ENCODE data around the gene CFHR2. TPM values are rescaled to one million over a fixed set of nuclear protein-coding genes. Genes with fewer than 3 reads are reported as not detected.

CFHR2 gene
- total and polyA plus RNA-seq, 2 of the 8 experiments (the other 6 are each of a cell fraction or from before 2014, with no cell fraction given) = not detected

GRCh38 chr1:196993916-196994315 is 50.4 kb downstream of the CFHR2 start:
- POLR2A ChIA-PET (ENCODE audit: partially characterized antibody) = no interaction called here
- CTCF ChIA-PET (ENCODE audit: partially characterized antibody) = interaction anchor here (0.7 kb wide), 1 partner anchor 31 kb away, joined by 3 read pairs; no protein-coding TSS in a partner anchor
- Histone ChIP-seq H2BK20ac (ENCODE audit: low read length) (no peak overlapping the region), H3K18ac (ENCODE audit: extremely low read depth, low read length) (no peak overlapping the region), H3K27ac (ENCODE audit: low read depth, low read length) (no peak overlapping the region), H3K23me2 (ENCODE audit: low read depth, low read length) (no peaks in the 10 kb centered on the region; the same call in 1 of the 2 replicates), H3K79me1 (ENCODE audit: low read depth, low read length) (no peaks in the 10 kb centered on the region), H3K79me2 (ENCODE audit: control insufficient read depth in 1 of 2, insufficient read depth in 2 of 2, low read length in 2 of 2) (no peaks in the 10 kb centered on the region), H2BK15ac (ENCODE audit: low read length) (no peak overlapping the region), H3K23ac (ENCODE audit: insufficient read length) (no peak overlapping the region), H3K4me3 (ENCODE audit: extremely low read depth in 1 of 4, insufficient read depth in 2 of 4, low read depth in 3 of 4, low read length in 4 of 4) (no peak overlapping the region), H2BK5ac (ENCODE audit: low read depth, low read length) (no peak overlapping the region), H3K27me3 (replicated peaks in 1 of 4; ENCODE audit: control insufficient read depth in 3 of 4, extremely low read depth in 1 of 4, insufficient read depth in 3 of 4, low read length in 3 of 4) (no peaks in the 10 kb centered on the region), H3K14ac (ENCODE audit: insufficient read length) (no peak overlapping the region), H2AFZ (ENCODE audit: low read length) (no peak overlapping the region), H3K4me1 (replicated peaks in 1 of 4; ENCODE audit: control insufficient read depth in 3 of 4, insufficient read depth in 4 of 4, low read length in 3 of 4) (peaks cover 0 to 8% (median 2%) of the 10 kb centered on the region in 4 experiments; a peak in 3 of 7 replicates), H3K9me3 (ENCODE audit: insufficient read depth in 2 of 2, low read depth in 1 of 2, low read length in 1 of 2) (no peaks in the 10 kb centered on the region), H3K36me3 (ENCODE audit: control insufficient read depth in 2 of 4, insufficient read depth in 4 of 4, low read length in 3 of 4) (no peaks in the 10 kb centered on the region), H3K56ac (replicated peaks; ENCODE audit: insufficient read length, low read depth, low read length) (no peak overlapping the region), H4K91ac (replicated peaks; ENCODE audit: insufficient read length, low read length) (no peak overlapping the region), H2BK12ac (ENCODE audit: low read depth, low read length) (no peak overlapping the region), H4K5ac (ENCODE audit: insufficient read length, low read depth, low read length) (no peak overlapping the region), H4K8ac (ENCODE audit: extremely low read depth, insufficient read depth, low read length) (no peak overlapping the region), H3K9ac (replicated peaks in 1 of 4; ENCODE audit: extremely low read depth in 1 of 4, low read depth in 3 of 4, low read length in 3 of 4) (no peak overlapping the region), H2BK120ac (replicated peaks; ENCODE audit: low read depth, low read length) (no peak overlapping the region), H2AK5ac (ENCODE audit: low read depth, low read length) (no peak overlapping the region), H3K4ac (replicated peaks; ENCODE audit: insufficient read length, low read depth, low read length) (no peak overlapping the region), H4K20me1 (replicated peaks in 1 of 2; ENCODE audit: control insufficient read depth in 1 of 2, insufficient read depth in 2 of 2, low read length in 2 of 2) (no peaks in the 10 kb centered on the region), H3K4me2 (ENCODE audit: insufficient read depth in 1 of 2, low read depth in 2 of 2, low read length in 2 of 2) (no peak overlapping the region)
- FAIRE-seq = no peak
- WGBS, 2 experiments (ENCODE audit: extremely low coverage in 1 of 2, insufficient coverage in 1 of 2, insufficient read length in 1 of 2, insufficient replicate concordance in 2 of 2, low coverage in 1 of 2, low lambda C conversion rate in 2 of 2, missing lambda C conversion rate in 1 of 2) = 88% methylated on average over 2 of the region's 2 CpGs; no CpG with 5 or more reads in 1 of the 2 experiments
- DNase-seq (ENCODE audit: low read depth in 1 of 2, low spot score in 2 of 2) = no peak
- no peak for TF ChIP-seq RBBP5 (IDR thresholded peaks at IDR 0.05; ENCODE audit: borderline replicate concordance, low read depth, low read length)
- TF ChIP-seq SP4 (IDR thresholded peaks at IDR 0.05; ENCODE audit: low read length) = no peak
- no peak for TF ChIP-seq TBP (IDR thresholded peaks at IDR 0.05; ENCODE audit: low read depth, low read length)
- no peak for TF ChIP-seq BACH1 (IDR thresholded peaks at IDR 0.05; ENCODE audit: low read length)
- no peak for TF ChIP-seq KDM1A (IDR thresholded peaks at IDR 0.05; ENCODE audit: borderline replicate concordance, low read length)
- TF ChIP-seq HDAC2 (IDR thresholded peaks at IDR 0.05; ENCODE audit: borderline replicate concordance in 1 of 2, low read depth in 2 of 2, low read length in 2 of 2) = no peak
- TF ChIP-seq SRF (IDR thresholded peaks at IDR 0.05; ENCODE audit: low read depth, low read length) = no peak
- TF ChIP-seq SIN3A (conservative IDR thresholded peaks at IDR 0.05 in 1 of 2, IDR thresholded peaks at IDR 0.05 in 1 of 2; ENCODE audit: low read depth in 1 of 2, low read length in 2 of 2) = no peak
- TF ChIP-seq JUN (IDR thresholded peaks at IDR 0.05; ENCODE audit: low read depth, low read length) = no peak
- TF ChIP-seq CHD2 (IDR thresholded peaks at IDR 0.05; ENCODE audit: low read length) = no peak
- no peak for TF ChIP-seq POU5F1 (IDR thresholded peaks at IDR 0.05; ENCODE audit: low read depth, low read length)
- TF ChIP-seq CBX5 (IDR thresholded peaks at IDR 0.05; ENCODE audit: low read depth, low read length) = no peak
- TF ChIP-seq NRF1 (IDR thresholded peaks at IDR 0.05; ENCODE audit: low read depth, low read length) = no peak
- no peak for TF ChIP-seq CEBPB (IDR thresholded peaks at IDR 0.05; ENCODE audit: low read depth, low read length)
- TF ChIP-seq KDM4A (IDR thresholded peaks at IDR 0.05; ENCODE audit: low read depth, low read length, severe bottlenecking) = no peak
